SK-N-SH treated with all-trans-retinoic acid at 6 μM for 48 hours (cell line): ENCODE results near the gene MAMDC4.
"Not testable (repeated sequence)": the region's sequence is repeated elsewhere in the genome, so short reads cannot be mapped to it uniquely, and the experiment has no call there.

Experiments
- ATAC-seq: fragments of 200-7000 bp; cut with Tn5 transposase; 3 replicates; pipeline ENCODE4 v1.9.1; 2020; ENCODE audit warnings: mild to moderate bottlenecking, moderate library complexity
- ARNTL ChIP-seq: fragments of 450-650 bp; formaldehyde crosslinking; IDR thresholded peaks from 2 replicates; pipeline ENCODE4 v1.5.0; 2020; ENCODE audit warnings: low read depth, mild to moderate bottlenecking, moderate library complexity, borderline replicate concordance
- CREB5 ChIP-seq: fragments of 250-450 bp; sonication (Bioruptor Pico); IDR thresholded peaks from 2 replicates; pipeline ENCODE4 v1.5.1; 2020; ENCODE audit warnings: low read depth, mild to moderate bottlenecking, moderate library complexity
- CSRNP3 ChIP-seq: fragments of 250-450 bp; sonication (Bioruptor Pico); IDR thresholded peaks from 2 replicates; pipeline ENCODE4 v1.5.1; 2021; ENCODE audit warnings: mild to moderate bottlenecking, moderate library complexity
- GLIS3 ChIP-seq: fragments of 250-450 bp; sonication (Bioruptor Pico); IDR thresholded peaks from 2 replicates; pipeline ENCODE4 v1.5.0; 2020; ENCODE audit warnings: mild to moderate bottlenecking, moderate library complexity
- ISL1 ChIP-seq: fragments of 250-450 bp; sonication (Bioruptor Pico); IDR thresholded peaks from 2 replicates; pipeline ENCODE4 v2.1.2; 2022; ENCODE audit warnings: mild to moderate bottlenecking, moderate library complexity
- OSR1 ChIP-seq: fragments of 250-450 bp; sonication (Bioruptor Pico); IDR thresholded peaks from 2 replicates; pipeline ENCODE4 v1.8.0; 2022; ENCODE audit warnings: moderate library complexity, mild to moderate bottlenecking, inconsistent platforms
- PATZ1 ChIP-seq: fragments of 250-450 bp; sonication (Bioruptor Pico); IDR thresholded peaks from 2 replicates; pipeline ENCODE4 v1.8.0; 2020; ENCODE audit warnings: mild to moderate bottlenecking, moderate library complexity, borderline replicate concordance
- PPARA ChIP-seq: fragments of 250-450 bp; sonication (Bioruptor Pico); IDR thresholded peaks from 2 replicates; pipeline ENCODE4 v1.5.0; 2020; ENCODE audit warnings: mild to moderate bottlenecking, borderline replicate concordance
- RARB ChIP-seq: fragments of 250-450 bp; sonication (Bioruptor Pico); IDR thresholded peaks from 2 replicates; pipeline ENCODE4 v1.8.0; 2021; ENCODE audit warnings: mild to moderate bottlenecking, moderate library complexity
- TCF4 ChIP-seq: fragments of 250-450 bp; sonication (Bioruptor Pico); IDR thresholded peaks from 2 replicates; pipeline ENCODE4 v1.8.0; 2021; ENCODE audit warnings: mild to moderate bottlenecking, moderate library complexity, borderline replicate concordance
- TOX ChIP-seq: fragments of 250-450 bp; sonication (Bioruptor Pico); IDR thresholded peaks from 2 replicates; pipeline ENCODE4 v1.8.0; 2021; ENCODE audit warnings: mild to moderate bottlenecking, moderate library complexity, borderline replicate concordance
- TSHZ2 ChIP-seq: fragments of 250-450 bp; sonication (Bioruptor Pico); IDR thresholded peaks from 2 replicates; pipeline ENCODE4 v1.5.0; 2020; ENCODE audit warnings: mild to moderate bottlenecking, moderate library complexity
- ZC3H10 ChIP-seq: fragments of 250-450 bp; sonication (Bioruptor Pico); IDR thresholded peaks from 2 replicates; pipeline ENCODE4 v1.5.1; 2021; ENCODE audit warnings: mild to moderate bottlenecking, moderate library complexity
- ZFP30 ChIP-seq: fragments of 450-650 bp; formaldehyde crosslinking; IDR thresholded peaks from 2 replicates; pipeline ENCODE4 v1.5.0; 2022; ENCODE audit warnings: mild to moderate bottlenecking, moderate library complexity
- ZNF70 ChIP-seq: fragments of 450-650 bp; formaldehyde crosslinking; IDR thresholded peaks from 2 replicates; pipeline ENCODE4 v1.5.0; 2020; ENCODE audit warnings: mild to moderate bottlenecking, moderate library complexity
- ZNF8 ChIP-seq: fragments of 450-650 bp; formaldehyde crosslinking; IDR thresholded peaks from 2 replicates; pipeline ENCODE4 v1.5.0; 2020; ENCODE audit warnings: mild to moderate bottlenecking, moderate library complexity

Gene MAMDC4

GRCh38 chr9:136865768-136866103, 13.6 kb downstream of the MAMDC4 start:
- TF ChIP-seq CSRNP3 (CRISPR knock-in tag) (no peak), TSHZ2 (no peak), TOX (CRISPR knock-in tag) (no peak), PPARA (no peak), GLIS3 (CRISPR knock-in tag) (no peak), ZNF70 (no peak), ARNTL (CRISPR knock-in tag) (no peak)
- ATAC-seq, result no peak; the same call in 2 of the 3 replicates

- not testable (repeated sequence) for ATAC-seq
These were observed 14.8 kb downstream of the MAMDC4 start for GRCh38 chr9:136866898-136867421.

GRCh38 chr9:136867480-136867879, 15.3 kb downstream of the MAMDC4 start:
- ATAC-seq, result no peak
- no peak for TF ChIP-seq CREB5 (CRISPR knock-in tag)
- no peak for TF ChIP-seq PATZ1 (CRISPR knock-in tag)
- no peak for TF ChIP-seq ZNF8 (CRISPR knock-in tag)
- TF ChIP-seq TSHZ2, result no peak
- no peak for TF ChIP-seq OSR1 (CRISPR knock-in tag)
- TF ChIP-seq, all 23 proteins: peak for 0

GRCh38 chr9:136867917-136868316, 15.8 kb downstream of the MAMDC4 start:
- no peak for ATAC-seq
- TF ChIP-seq ZFP30 (CRISPR knock-in tag) (no peak), CSRNP3 (CRISPR knock-in tag) (no peak), TCF4 (CRISPR knock-in tag) (no peak), ZNF70 (no peak), TSHZ2 (no peak), PATZ1 (CRISPR knock-in tag) (no peak), ARNTL (CRISPR knock-in tag) (no peak), ISL1 (CRISPR knock-in tag) (no peak), ZC3H10 (CRISPR knock-in tag) (no peak), RARB (no peak), ZNF8 (CRISPR knock-in tag) (no peak), CREB5 (CRISPR knock-in tag) (no peak)
